Measurements from ENCODE around the gene CDYL.

Gene CDYL

GRCh38 chr6:4809999-4810918 is 34.1 kb downstream of the CDYL start:
- H3K36me3 ChIP-seq (ENCODE audit: control insufficient read depth, insufficient read depth, low read length), result no peaks in the 10 kb centered on the region
- no peaks in the 10 kb centered on the region for H3K27me3 ChIP-seq (ENCODE audit: control insufficient read depth, insufficient read depth, low read length)
- no peaks in the 10 kb centered on the region for H3K4me1 ChIP-seq (ENCODE audit: control insufficient read depth, insufficient read depth, low read length)
- no peak overlapping the region for H3K9ac ChIP-seq (ENCODE audit: low read length)
- H3K4me3 ChIP-seq (ENCODE audit: low read length), result no peak overlapping the region
- no peak overlapping the region for H3K27ac ChIP-seq (ENCODE audit: low read depth, low read length)

- H3K27ac ChIP-seq (ENCODE audit: low read depth, low read length), result no peak overlapping the region
- H3K4me3 ChIP-seq (ENCODE audit: low read length), result no peak overlapping the region
- no peaks in the 10 kb centered on the region for H3K27me3 ChIP-seq (ENCODE audit: control insufficient read depth, insufficient read depth, low read length)
- no peaks in the 10 kb centered on the region for H3K36me3 ChIP-seq (ENCODE audit: control insufficient read depth, insufficient read depth, low read length)
- no peaks in the 10 kb centered on the region for H3K4me1 ChIP-seq (ENCODE audit: control insufficient read depth, insufficient read depth, low read length)
- no peak overlapping the region for H3K9ac ChIP-seq (ENCODE audit: low read length)
Measured at GRCh38 chr6:4812068-4812467, 35.9 kb downstream of the CDYL start.

- H3K27ac ChIP-seq (ENCODE audit: low read depth, low read length), result no peak overlapping the region
- no peaks in the 10 kb centered on the region for H3K36me3 ChIP-seq (ENCODE audit: control insufficient read depth, insufficient read depth, low read length)
- no peaks in the 10 kb centered on the region for H3K27me3 ChIP-seq (ENCODE audit: control insufficient read depth, insufficient read depth, low read length)
- H3K9ac ChIP-seq (ENCODE audit: low read length), result no peak overlapping the region
- H3K4me1 ChIP-seq (ENCODE audit: control insufficient read depth, insufficient read depth, low read length), result no peaks in the 10 kb centered on the region
- no peak overlapping the region for H3K4me3 ChIP-seq (ENCODE audit: low read length)
Measured at GRCh38 chr6:4813055-4813454, 36.9 kb downstream of the CDYL start.

GRCh38 chr6:4814212-4814611 is 38.0 kb downstream of the CDYL start:
- Histone ChIP-seq H3K4me1 (ENCODE audit: control insufficient read depth, insufficient read depth, low read length) (no peaks in the 10 kb centered on the region), H3K27me3 (ENCODE audit: control insufficient read depth, insufficient read depth, low read length) (no peaks in the 10 kb centered on the region), H3K36me3 (ENCODE audit: control insufficient read depth, insufficient read depth, low read length) (no peaks in the 10 kb centered on the region), H3K4me3 (ENCODE audit: low read length) (no peak overlapping the region), H3K9ac (ENCODE audit: low read length) (no peak overlapping the region), H3K27ac (ENCODE audit: low read depth, low read length) (no peak overlapping the region)

- no peak overlapping the region for H3K27ac ChIP-seq (ENCODE audit: low read depth, low read length)
- H3K4me1 ChIP-seq (ENCODE audit: control insufficient read depth, insufficient read depth, low read length), result no peaks in the 10 kb centered on the region
- no peak overlapping the region for H3K4me3 ChIP-seq (ENCODE audit: low read length)
- no peak overlapping the region for H3K9ac ChIP-seq (ENCODE audit: low read length)
- H3K27me3 ChIP-seq (ENCODE audit: control insufficient read depth, insufficient read depth, low read length), result no peaks in the 10 kb centered on the region
- no peaks in the 10 kb centered on the region for H3K36me3 ChIP-seq (ENCODE audit: control insufficient read depth, insufficient read depth, low read length)
Measured at GRCh38 chr6:4814987-4815386, 38.8 kb downstream of the CDYL start.

- Histone ChIP-seq H3K27me3 (ENCODE audit: control insufficient read depth, insufficient read depth, low read length) (no peaks in the 10 kb centered on the region), H3K4me1 (ENCODE audit: control insufficient read depth, insufficient read depth, low read length) (no peaks in the 10 kb centered on the region), H3K36me3 (ENCODE audit: control insufficient read depth, insufficient read depth, low read length) (no peaks in the 10 kb centered on the region), H3K9ac (ENCODE audit: low read length) (no peak overlapping the region), H3K4me3 (ENCODE audit: low read length) (no peak overlapping the region), H3K27ac (ENCODE audit: low read depth, low read length) (no peak overlapping the region)
Measured at GRCh38 chr6:4815584-4815983, 39.4 kb downstream of the CDYL start.

GRCh38 chr6:4816904-4817303 is 40.7 kb downstream of the CDYL start:
- Histone ChIP-seq H3K4me3 (ENCODE audit: low read length) (no peak overlapping the region), H3K9ac (ENCODE audit: low read length) (no peak overlapping the region), H3K27ac (ENCODE audit: low read depth, low read length) (no peak overlapping the region), H3K4me1 (ENCODE audit: control insufficient read depth, insufficient read depth, low read length) (no peaks in the 10 kb centered on the region), H3K36me3 (ENCODE audit: control insufficient read depth, insufficient read depth, low read length) (no peaks in the 10 kb centered on the region), H3K27me3 (ENCODE audit: control insufficient read depth, insufficient read depth, low read length) (no peaks in the 10 kb centered on the region)

- Histone ChIP-seq H3K4me1 (ENCODE audit: control insufficient read depth, insufficient read depth, low read length) (no peaks in the 10 kb centered on the region), H3K4me3 (ENCODE audit: low read length) (no peak overlapping the region), H3K36me3 (ENCODE audit: control insufficient read depth, insufficient read depth, low read length) (no peaks in the 10 kb centered on the region), H3K27me3 (ENCODE audit: control insufficient read depth, insufficient read depth, low read length) (no peaks in the 10 kb centered on the region), H3K9ac (ENCODE audit: low read length) (no peak overlapping the region), H3K27ac (ENCODE audit: low read depth, low read length) (no peak overlapping the region)
Measured at GRCh38 chr6:4817551-4817950, 41.3 kb downstream of the CDYL start.

GRCh38 chr6:4818272-4818938 is 42.2 kb downstream of the CDYL start:
- no peaks in the 10 kb centered on the region for H3K4me1 ChIP-seq (ENCODE audit: control insufficient read depth, insufficient read depth, low read length)
- H3K36me3 ChIP-seq (ENCODE audit: control insufficient read depth, insufficient read depth, low read length), result no peaks in the 10 kb centered on the region
- H3K9ac ChIP-seq (ENCODE audit: low read length), result no peak overlapping the region
- H3K27ac ChIP-seq (ENCODE audit: low read depth, low read length), result no peak overlapping the region
- no peaks in the 10 kb centered on the region for H3K27me3 ChIP-seq (ENCODE audit: control insufficient read depth, insufficient read depth, low read length)
- no peak overlapping the region for H3K4me3 ChIP-seq (ENCODE audit: low read length)

- no peaks in the 10 kb centered on the region for H3K27me3 ChIP-seq (ENCODE audit: control insufficient read depth, insufficient read depth, low read length)
- H3K4me1 ChIP-seq (ENCODE audit: control insufficient read depth, insufficient read depth, low read length), result no peaks in the 10 kb centered on the region
- no peaks in the 10 kb centered on the region for H3K36me3 ChIP-seq (ENCODE audit: control insufficient read depth, insufficient read depth, low read length)
- H3K4me3 ChIP-seq (ENCODE audit: low read length), result no peak overlapping the region
- no peak overlapping the region for H3K9ac ChIP-seq (ENCODE audit: low read length)
- no peak overlapping the region for H3K27ac ChIP-seq (ENCODE audit: low read depth, low read length)
Measured at GRCh38 chr6:4819706-4820283, 43.6 kb downstream of the CDYL start.

- Histone ChIP-seq H3K27ac (ENCODE audit: low read depth, low read length) (no peak overlapping the region), H3K9ac (ENCODE audit: low read length) (no peak overlapping the region), H3K36me3 (ENCODE audit: control insufficient read depth, insufficient read depth, low read length) (no peaks in the 10 kb centered on the region), H3K4me3 (ENCODE audit: low read length) (no peak overlapping the region), H3K27me3 (ENCODE audit: control insufficient read depth, insufficient read depth, low read length) (no peaks in the 10 kb centered on the region), H3K4me1 (ENCODE audit: control insufficient read depth, insufficient read depth, low read length) (no peaks in the 10 kb centered on the region)
Measured at GRCh38 chr6:4820704-4821276, 44.6 kb downstream of the CDYL start.

- Histone ChIP-seq H3K36me3 (ENCODE audit: control insufficient read depth, insufficient read depth, low read length) (no peaks in the 10 kb centered on the region), H3K9ac (ENCODE audit: low read length) (no peak overlapping the region), H3K27me3 (ENCODE audit: control insufficient read depth, insufficient read depth, low read length) (no peaks in the 10 kb centered on the region), H3K27ac (ENCODE audit: low read depth, low read length) (no peak overlapping the region), H3K4me1 (ENCODE audit: control insufficient read depth, insufficient read depth, low read length) (no peaks in the 10 kb centered on the region), H3K4me3 (ENCODE audit: low read length) (no peak overlapping the region)
Measured at GRCh38 chr6:4822476-4822875, 46.3 kb downstream of the CDYL start.
